HepG2 (cell line): ENCODE measurements around the gene AGPAT3.

ENCODE experiments used
- CREB1 ChIP-seq, 2 experiments: fragments of 450-650 bp in 1 of 2; IDR thresholded peaks; 2 replicates each; pipeline ENCODE4 v1.6.1; 2016 to 2017; ENCODE audit warnings: control low read depth in 1 of 2, mild to moderate bottlenecking in 1 of 2, missing compliant biosample characterization in 1 of 2, missing genetic modification characterization in 1 of 2
- KAT8 ChIP-seq: IDR thresholded peaks from 2 replicates; pipeline ENCODE4 v1.6.1; 2016; ENCODE audit warnings: missing genetic modification reagents, missing compliant biosample characterization
- MTF1 ChIP-seq: sonication (generic); formaldehyde crosslinking; IDR thresholded peaks from 2 replicates; pipeline ENCODE4 v1.5.0; 2020; ENCODE audit warnings: missing genetic modification reagents
- NFIC ChIP-seq: IDR thresholded peaks from 2 replicates; pipeline ENCODE4 v1.6.1; 2012; ENCODE audit warnings: mild to moderate bottlenecking, low read length, inconsistent platforms
- PAF1 ChIP-seq: IDR thresholded peaks from 2 replicates; pipeline ENCODE4 v1.6.1; 2016; ENCODE audit warnings: missing genetic modification reagents, missing compliant biosample characterization
- POLR2A ChIP-seq, 2 experiments: IDR thresholded peaks; 2 replicates each; pipeline ENCODE4 v1.6.1; 2011; ENCODE audit warnings: low read depth in 2 of 2, low read length in 2 of 2, mild to moderate bottlenecking in 1 of 2, moderate library complexity in 1 of 2; ENCODE audit not compliant: insufficient read depth in 1 of 2
- POLR2AphosphoS2 ChIP-seq: IDR thresholded peaks from 2 replicates; pipeline ENCODE4 v1.6.1; 2011; ENCODE audit warnings: low read depth, low read length, improper control_type of control experiment
- RFX1 ChIP-seq: fragments of 450-650 bp; IDR thresholded peaks from 2 replicates; pipeline ENCODE4 v1.6.1; 2017
- SMC3 ChIP-seq: IDR thresholded peaks from 2 replicates; pipeline ENCODE4 v1.6.1; 2011; ENCODE audit warnings: low read length, improper control_type of control experiment
- YY1 ChIP-seq: IDR thresholded peaks from 2 replicates; pipeline ENCODE4 v1.6.1; 2011; ENCODE audit warnings: low read length, low read depth, moderate library complexity, mild to moderate bottlenecking; ENCODE audit not compliant: insufficient read depth, insufficient replicate concordance
- TF ChIP-seq, protein P1 (sequence below): sonication (generic); formaldehyde crosslinking; IDR thresholded peaks from 2 replicates; pipeline ENCODE4 v1.4.0; 2020; ENCODE audit warnings: missing genetic modification reagents
- TF ChIP-seq, protein P2 (sequence below): sonication (generic); formaldehyde crosslinking; IDR thresholded peaks from 2 replicates; pipeline ENCODE4 v1.5.0; 2020; ENCODE audit warnings: mild to moderate bottlenecking, missing genetic modification reagents, moderate library complexity
- TF ChIP-seq, protein P3 (sequence below): IDR thresholded peaks from 2 replicates; pipeline ENCODE4 v1.6.1; 2016; ENCODE audit warnings: low read depth, borderline replicate concordance
- TF ChIP-seq, protein P4 (sequence below): sonication (generic); formaldehyde crosslinking; IDR thresholded peaks from 2 replicates; pipeline ENCODE4 v1.8.0; 2022; ENCODE audit warnings: low read depth, missing genetic modification reagents

DNA sequence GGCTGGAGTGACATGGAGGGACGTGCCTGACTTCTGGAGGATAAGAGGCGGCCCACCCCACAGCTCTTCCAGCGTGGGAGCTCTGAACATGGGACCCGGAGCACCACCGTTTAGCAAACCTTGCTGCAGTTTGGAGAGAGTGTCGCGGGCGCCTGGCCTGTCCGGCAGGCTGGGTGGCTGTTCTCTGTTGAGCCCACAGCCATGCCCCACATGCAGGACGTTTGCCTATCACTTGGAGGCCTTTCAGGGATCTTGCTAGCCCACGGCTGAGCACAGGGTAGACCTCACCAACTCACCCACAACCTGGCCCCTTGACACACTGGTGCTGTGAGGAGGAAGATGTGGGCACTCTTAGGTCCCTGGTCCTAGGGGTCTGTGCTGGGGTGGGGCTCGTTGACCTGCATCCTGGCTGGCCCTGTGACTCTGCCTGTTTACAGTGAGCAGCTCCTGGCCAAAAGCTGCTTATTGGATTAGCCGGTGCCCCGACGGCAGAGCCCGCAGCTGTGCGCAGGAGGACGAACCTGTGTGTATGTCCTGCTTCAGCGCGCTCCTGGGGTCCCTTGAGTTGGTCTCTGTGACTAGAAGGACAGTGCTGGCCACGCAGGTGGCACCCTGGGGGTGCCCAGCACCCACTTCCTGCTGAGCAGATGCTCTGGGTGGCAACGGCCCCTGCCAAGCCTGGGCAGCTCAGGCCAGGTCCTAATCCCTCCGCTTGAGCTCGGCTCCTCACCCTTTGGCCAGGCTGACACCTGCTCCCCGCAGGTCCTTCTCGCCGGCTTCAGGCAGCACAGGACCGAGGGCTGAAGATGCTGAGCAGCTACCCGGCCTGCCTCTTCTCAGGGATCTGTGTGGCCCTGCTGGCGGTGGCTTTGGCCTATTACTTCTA is 74.7 kb downstream of the AGPAT3 start:
- TF ChIP-seq MTF1, result no peak
- TF ChIP-seq RFX1, result no peak
- TF ChIP-seq, protein P1, sequence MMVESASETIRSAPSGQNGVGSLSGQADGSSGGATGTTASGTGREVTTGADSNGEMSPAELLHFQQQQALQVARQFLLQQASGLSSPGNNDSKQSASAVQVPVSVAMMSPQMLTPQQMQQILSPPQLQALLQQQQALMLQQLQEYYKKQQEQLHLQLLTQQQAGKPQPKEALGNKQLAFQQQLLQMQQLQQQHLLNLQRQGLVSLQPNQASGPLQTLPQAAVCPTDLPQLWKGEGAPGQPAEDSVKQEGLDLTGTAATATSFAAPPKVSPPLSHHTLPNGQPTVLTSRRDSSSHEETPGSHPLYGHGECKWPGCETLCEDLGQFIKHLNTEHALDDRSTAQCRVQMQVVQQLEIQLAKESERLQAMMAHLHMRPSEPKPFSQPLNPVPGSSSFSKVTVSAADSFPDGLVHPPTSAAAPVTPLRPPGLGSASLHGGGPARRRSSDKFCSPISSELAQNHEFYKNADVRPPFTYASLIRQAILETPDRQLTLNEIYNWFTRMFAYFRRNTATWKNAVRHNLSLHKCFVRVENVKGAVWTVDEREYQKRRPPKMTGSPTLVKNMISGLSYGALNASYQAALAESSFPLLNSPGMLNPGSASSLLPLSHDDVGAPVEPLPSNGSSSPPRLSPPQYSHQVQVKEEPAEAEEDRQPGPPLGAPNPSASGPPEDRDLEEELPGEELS (CRISPR knock-in tag), result no peak
- no peak for TF ChIP-seq SMC3
- no peak for TF ChIP-seq POLR2A (IDR thresholded peaks at IDR 0.05; ENCODE audit: insufficient read depth in 1 of 2, low read depth in 2 of 2, low read length in 2 of 2)
- TF ChIP-seq, protein P2, sequence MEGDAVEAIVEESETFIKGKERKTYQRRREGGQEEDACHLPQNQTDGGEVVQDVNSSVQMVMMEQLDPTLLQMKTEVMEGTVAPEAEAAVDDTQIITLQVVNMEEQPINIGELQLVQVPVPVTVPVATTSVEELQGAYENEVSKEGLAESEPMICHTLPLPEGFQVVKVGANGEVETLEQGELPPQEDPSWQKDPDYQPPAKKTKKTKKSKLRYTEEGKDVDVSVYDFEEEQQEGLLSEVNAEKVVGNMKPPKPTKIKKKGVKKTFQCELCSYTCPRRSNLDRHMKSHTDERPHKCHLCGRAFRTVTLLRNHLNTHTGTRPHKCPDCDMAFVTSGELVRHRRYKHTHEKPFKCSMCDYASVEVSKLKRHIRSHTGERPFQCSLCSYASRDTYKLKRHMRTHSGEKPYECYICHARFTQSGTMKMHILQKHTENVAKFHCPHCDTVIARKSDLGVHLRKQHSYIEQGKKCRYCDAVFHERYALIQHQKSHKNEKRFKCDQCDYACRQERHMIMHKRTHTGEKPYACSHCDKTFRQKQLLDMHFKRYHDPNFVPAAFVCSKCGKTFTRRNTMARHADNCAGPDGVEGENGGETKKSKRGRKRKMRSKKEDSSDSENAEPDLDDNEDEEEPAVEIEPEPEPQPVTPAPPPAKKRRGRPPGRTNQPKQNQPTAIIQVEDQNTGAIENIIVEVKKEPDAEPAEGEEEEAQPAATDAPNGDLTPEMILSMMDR (CRISPR knock-in tag), result no peak
- TF ChIP-seq, protein P3, sequence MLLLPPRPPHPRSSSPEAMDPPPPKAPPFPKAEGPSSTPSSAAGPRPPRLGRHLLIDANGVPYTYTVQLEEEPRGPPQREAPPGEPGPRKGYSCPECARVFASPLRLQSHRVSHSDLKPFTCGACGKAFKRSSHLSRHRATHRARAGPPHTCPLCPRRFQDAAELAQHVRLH (CRISPR knock-in tag), result no peak
- no peak for TF ChIP-seq YY1
- TF ChIP-seq CREB1 (IDR thresholded peaks at IDR 0.05), result no peak
- no peak for TF ChIP-seq CREB1 (CRISPR knock-in tag; IDR thresholded peaks at IDR 0.05)
- TF ChIP-seq, protein P4, sequence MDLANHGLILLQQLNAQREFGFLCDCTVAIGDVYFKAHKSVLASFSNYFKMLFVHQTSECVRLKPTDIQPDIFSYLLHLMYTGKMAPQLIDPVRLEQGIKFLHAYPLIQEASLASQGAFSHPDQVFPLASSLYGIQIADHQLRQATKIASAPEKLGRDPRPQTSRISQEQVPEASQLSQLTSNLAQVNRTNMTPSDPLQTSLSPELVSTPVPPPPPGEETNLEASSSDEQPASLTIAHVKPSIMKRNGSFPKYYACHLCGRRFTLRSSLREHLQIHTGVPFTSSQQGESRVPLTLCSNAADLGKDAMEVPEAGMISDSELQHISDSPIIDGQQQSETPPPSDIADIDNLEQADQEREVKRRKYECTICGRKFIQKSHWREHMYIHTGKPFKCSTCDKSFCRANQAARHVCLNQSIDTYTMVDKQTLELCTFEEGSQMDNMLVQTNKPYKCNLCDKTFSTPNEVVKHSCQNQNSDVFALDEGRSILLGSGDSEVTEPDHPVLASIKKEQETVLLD (CRISPR knock-in tag), result no peak
- no peak for TF ChIP-seq PAF1 (CRISPR knock-in tag)
- TF ChIP-seq NFIC, result no peak
- TF ChIP-seq POLR2AphosphoS2, result no peak
- no peak for TF ChIP-seq KAT8
